ENCODE results near the gene FANCI.

DNA sequence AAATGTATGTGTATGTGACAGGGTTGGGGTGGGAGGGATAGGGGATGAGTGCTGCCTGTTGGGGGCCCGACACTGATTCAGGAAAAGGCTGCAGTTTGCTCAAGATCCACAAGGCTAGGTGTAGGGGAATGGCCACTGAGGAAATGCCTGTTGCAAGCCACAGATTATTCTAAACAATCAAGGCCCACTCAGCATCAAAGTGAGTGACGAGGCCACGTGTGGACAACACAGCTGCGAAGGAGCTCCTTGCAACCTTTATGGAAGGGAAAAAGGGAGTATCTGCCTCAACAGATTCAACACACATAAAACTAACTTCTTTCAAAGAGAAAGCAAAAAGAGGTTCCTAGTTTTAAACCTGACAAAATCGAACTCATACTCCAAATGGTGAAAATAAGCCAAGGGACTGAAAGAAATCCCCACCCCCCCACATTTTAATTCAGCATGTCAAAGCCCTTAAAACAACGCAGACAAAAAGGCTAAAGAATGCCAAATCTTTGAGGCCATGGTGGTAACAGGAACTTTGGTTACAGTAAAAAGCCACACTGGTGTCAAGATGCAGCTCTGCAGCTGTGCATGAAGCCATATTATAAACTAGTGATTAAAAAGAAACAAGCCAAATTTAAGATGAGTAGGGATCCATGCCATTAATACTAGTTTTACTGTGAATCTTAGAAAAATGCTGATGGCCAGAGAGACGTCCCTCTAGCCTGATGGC lies 87.3 kb downstream of the FANCI start:
- TF ChIP-seq, protein P1, sequence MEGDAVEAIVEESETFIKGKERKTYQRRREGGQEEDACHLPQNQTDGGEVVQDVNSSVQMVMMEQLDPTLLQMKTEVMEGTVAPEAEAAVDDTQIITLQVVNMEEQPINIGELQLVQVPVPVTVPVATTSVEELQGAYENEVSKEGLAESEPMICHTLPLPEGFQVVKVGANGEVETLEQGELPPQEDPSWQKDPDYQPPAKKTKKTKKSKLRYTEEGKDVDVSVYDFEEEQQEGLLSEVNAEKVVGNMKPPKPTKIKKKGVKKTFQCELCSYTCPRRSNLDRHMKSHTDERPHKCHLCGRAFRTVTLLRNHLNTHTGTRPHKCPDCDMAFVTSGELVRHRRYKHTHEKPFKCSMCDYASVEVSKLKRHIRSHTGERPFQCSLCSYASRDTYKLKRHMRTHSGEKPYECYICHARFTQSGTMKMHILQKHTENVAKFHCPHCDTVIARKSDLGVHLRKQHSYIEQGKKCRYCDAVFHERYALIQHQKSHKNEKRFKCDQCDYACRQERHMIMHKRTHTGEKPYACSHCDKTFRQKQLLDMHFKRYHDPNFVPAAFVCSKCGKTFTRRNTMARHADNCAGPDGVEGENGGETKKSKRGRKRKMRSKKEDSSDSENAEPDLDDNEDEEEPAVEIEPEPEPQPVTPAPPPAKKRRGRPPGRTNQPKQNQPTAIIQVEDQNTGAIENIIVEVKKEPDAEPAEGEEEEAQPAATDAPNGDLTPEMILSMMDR (IDR thresholded peaks at IDR 0.05 in 8 of 11, conservative IDR thresholded peaks at IDR 0.05 in 3 of 11) = no peak
- no peak for TF ChIP-seq POLR2AphosphoS5 (IDR thresholded peaks at IDR 0.05)
